ENCODE data around the gene C1orf141.
A peak's percentile ranks its signal among the peaks of the same experiment; 100 is the strongest.

GRCh38 chr1:67053785-67054772 lies 80.7 kb downstream of the C1orf141 start, which contains the start of gene SLC35D1:
- no peak for TF ChIP-seq CTCF (IDR thresholded peaks at IDR 0.05)
- peak; percentile 86 for TF ChIP-seq POLR2A (IDR thresholded peaks at IDR 0.05)

All from right lobe of liver (tissue), 4 donors.